ENCODE results near the gene NOPCHAP1.

- TF ChIP-seq CTCF (IDR thresholded peaks at IDR 0.05; ENCODE audit: low read depth, low read length) (no peak), MYC (IDR thresholded peaks at IDR 0.05; ENCODE audit: low read depth, low read length) (no peak), POLR2A (IDR thresholded peaks at IDR 0.05; ENCODE audit: extremely low read depth, insufficient read length) (no peak)
- TF ChIP-seq, protein P1, sequence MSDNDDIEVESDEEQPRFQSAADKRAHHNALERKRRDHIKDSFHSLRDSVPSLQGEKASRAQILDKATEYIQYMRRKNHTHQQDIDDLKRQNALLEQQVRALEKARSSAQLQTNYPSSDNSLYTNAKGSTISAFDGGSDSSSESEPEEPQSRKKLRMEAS (IDR thresholded peaks at IDR 0.05; ENCODE audit: low read depth, low read length) = no peak
These were observed 47.7 kb upstream of the NOPCHAP1 start for GRCh38 chr12:104938371-104938770.

Data from NB4 (cell line).